ENCODE data around the gene RHBDF2.
A peak's percentile ranks its signal among the peaks of the same experiment; 100 is the strongest.

Gene RHBDF2

GRCh38 chr17:76500747-76501017, 541 bp downstream of the RHBDF2 start:
- Histone ChIP-seq H2AFZ (peak overlapping the region; percentile 97), H3K27ac (peak overlapping the region; percentile 69), H3K36me3 (ENCODE audit: control insufficient read depth, insufficient read depth, low read length) (no peaks in the 10 kb centered on the region), H3K9me3 (ENCODE audit: control insufficient read depth, low read length) (no peaks in the 10 kb centered on the region), H3K9ac (peak overlapping the region; percentile 56), H3K4me3 (ENCODE audit: low read depth, low read length) (peak overlapping the region; percentile 62), H3K27me3 (ENCODE audit: control insufficient read depth, insufficient read depth, low read length) (no peaks in the 10 kb centered on the region), H3K4me1 (peaks cover 9% of the 10 kb centered on the region), H3K79me2 (no peaks in the 10 kb centered on the region), H3K4me2 (ENCODE audit: low read length) (peak overlapping the region; percentile 72)
- TF ChIP-seq, protein P1, sequence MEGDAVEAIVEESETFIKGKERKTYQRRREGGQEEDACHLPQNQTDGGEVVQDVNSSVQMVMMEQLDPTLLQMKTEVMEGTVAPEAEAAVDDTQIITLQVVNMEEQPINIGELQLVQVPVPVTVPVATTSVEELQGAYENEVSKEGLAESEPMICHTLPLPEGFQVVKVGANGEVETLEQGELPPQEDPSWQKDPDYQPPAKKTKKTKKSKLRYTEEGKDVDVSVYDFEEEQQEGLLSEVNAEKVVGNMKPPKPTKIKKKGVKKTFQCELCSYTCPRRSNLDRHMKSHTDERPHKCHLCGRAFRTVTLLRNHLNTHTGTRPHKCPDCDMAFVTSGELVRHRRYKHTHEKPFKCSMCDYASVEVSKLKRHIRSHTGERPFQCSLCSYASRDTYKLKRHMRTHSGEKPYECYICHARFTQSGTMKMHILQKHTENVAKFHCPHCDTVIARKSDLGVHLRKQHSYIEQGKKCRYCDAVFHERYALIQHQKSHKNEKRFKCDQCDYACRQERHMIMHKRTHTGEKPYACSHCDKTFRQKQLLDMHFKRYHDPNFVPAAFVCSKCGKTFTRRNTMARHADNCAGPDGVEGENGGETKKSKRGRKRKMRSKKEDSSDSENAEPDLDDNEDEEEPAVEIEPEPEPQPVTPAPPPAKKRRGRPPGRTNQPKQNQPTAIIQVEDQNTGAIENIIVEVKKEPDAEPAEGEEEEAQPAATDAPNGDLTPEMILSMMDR (IDR thresholded peaks at IDR 0.05): no peak

GRCh38 chr17:76500074-76500746, 1.0 kb downstream of the RHBDF2 start:
- Histone ChIP-seq H3K4me2 (ENCODE audit: low read length) (peak overlapping the region; percentile 72), H3K9me3 (ENCODE audit: control insufficient read depth, low read length) (no peaks in the 10 kb centered on the region), H3K9ac (no peak overlapping the region), H3K4me1 (peaks cover 9% of the 10 kb centered on the region), H3K27me3 (ENCODE audit: control insufficient read depth, insufficient read depth, low read length) (no peaks in the 10 kb centered on the region), H3K4me3 (ENCODE audit: low read depth, low read length) (peak overlapping the region; percentile 62), H3K27ac (peak overlapping the region; percentile 69), H2AFZ (peak overlapping the region; percentile 97), H3K79me2 (no peaks in the 10 kb centered on the region), H3K36me3 (ENCODE audit: control insufficient read depth, insufficient read depth, low read length) (no peaks in the 10 kb centered on the region)
- TF ChIP-seq, protein P1 (IDR thresholded peaks at IDR 0.05): no peak

DNA sequence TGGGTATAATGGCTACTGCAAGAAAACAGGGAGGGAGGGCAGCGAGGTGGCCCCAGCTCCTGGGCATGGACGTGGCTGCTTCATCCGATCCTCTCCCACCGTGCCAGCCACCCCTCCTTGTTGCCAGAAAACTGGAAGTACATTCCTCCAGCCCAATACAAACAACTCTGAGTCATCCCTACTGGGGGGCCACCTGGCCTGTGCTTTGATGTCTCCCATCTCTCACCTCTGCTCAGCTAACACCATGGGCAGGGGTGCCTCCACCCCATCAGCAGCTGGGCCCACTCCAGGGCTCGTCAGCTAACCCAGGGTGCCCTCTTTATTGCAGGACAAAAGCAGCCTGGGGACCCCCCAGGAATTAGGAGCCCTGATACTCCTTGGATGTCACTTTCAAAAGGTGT, 2.0 kb downstream of the RHBDF2 start:
- H3K79me2 ChIP-seq: no peaks in the 10 kb centered on the region
- peaks cover 9% of the 10 kb centered on the region for H3K4me1 ChIP-seq
- no peak overlapping the region for H2AFZ ChIP-seq
- TF ChIP-seq, protein P1 (IDR thresholded peaks at IDR 0.05): no peak
- peak overlapping the region; percentile 70 for H3K27ac ChIP-seq
- no peak overlapping the region for H3K9ac ChIP-seq
- H3K27me3 ChIP-seq (ENCODE audit: control insufficient read depth, insufficient read depth, low read length): no peaks in the 10 kb centered on the region
- no peak overlapping the region for H3K4me3 ChIP-seq (ENCODE audit: low read depth, low read length)
- H3K4me2 ChIP-seq (ENCODE audit: low read length): no peak overlapping the region
- H3K9me3 ChIP-seq (ENCODE audit: control insufficient read depth, low read length): no peaks in the 10 kb centered on the region
- H3K36me3 ChIP-seq (ENCODE audit: control insufficient read depth, insufficient read depth, low read length): no peaks in the 10 kb centered on the region

DNA sequence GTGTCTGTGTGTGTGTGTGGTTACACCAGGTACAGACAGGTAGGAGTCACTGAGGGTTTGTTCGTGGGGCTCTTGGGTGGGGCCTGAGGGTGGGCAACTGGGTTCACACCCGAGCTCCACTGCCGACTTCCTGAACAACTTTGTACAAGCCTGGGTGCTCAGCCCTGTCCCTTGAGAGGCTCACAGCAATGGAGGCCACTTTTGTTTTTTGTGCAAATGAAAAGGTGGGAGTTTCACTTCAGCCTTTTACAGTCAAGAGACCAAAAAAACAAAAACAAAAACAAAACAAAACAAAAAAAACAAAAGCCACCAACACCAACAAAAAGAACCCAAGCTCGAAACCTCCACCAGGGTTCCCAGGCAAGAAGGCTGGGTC, 2.4 kb downstream of the RHBDF2 start:
- Histone ChIP-seq H3K4me2 (ENCODE audit: low read length) (no peak overlapping the region), H3K27ac (peak overlapping the region; percentile 70), H3K9me3 (ENCODE audit: control insufficient read depth, low read length) (no peaks in the 10 kb centered on the region), H3K4me1 (peaks cover 9% of the 10 kb centered on the region), H3K4me3 (ENCODE audit: low read depth, low read length) (no peak overlapping the region), H2AFZ (no peak overlapping the region), H3K27me3 (ENCODE audit: control insufficient read depth, insufficient read depth, low read length) (no peaks in the 10 kb centered on the region), H3K36me3 (ENCODE audit: control insufficient read depth, insufficient read depth, low read length) (no peaks in the 10 kb centered on the region), H3K9ac (no peak overlapping the region), H3K79me2 (no peaks in the 10 kb centered on the region)
- TF ChIP-seq, protein P1 (IDR thresholded peaks at IDR 0.05): no peak
